Endodermal cell (in vitro differentiated cells): ENCODE measurements around the gene LYPD3. TPM values are rescaled to one million over a fixed set of nuclear protein-coding genes. Genes with fewer than 3 reads are reported as not detected.

ENCODE experiments used
- DNase-seq: peaks from one replicate; pipeline ENCODE4 v3.0.0-alpha.2; 2017
- H3K27ac ChIP-seq: 2 replicates; pipeline ENCODE4 v1.5.1; 2013; ENCODE audit warnings: mild to moderate bottlenecking, low read depth, low read length, moderate library complexity
- H3K27me3 ChIP-seq: 2 replicates; pipeline ENCODE4 v1.6.1; 2013; ENCODE audit warnings: mild to moderate bottlenecking, low read length, moderate library complexity; ENCODE audit not compliant: insufficient read depth, control insufficient read depth, poor library complexity, severe bottlenecking
- H3K36me3 ChIP-seq: 2 replicates; pipeline ENCODE4 v1.7.0; 2013; ENCODE audit warnings: mild to moderate bottlenecking, low read length, moderate library complexity; ENCODE audit not compliant: control insufficient read depth, insufficient read depth
- H3K4me1 ChIP-seq: one replicate; pipeline ENCODE4 v1.7.0; 2013; ENCODE audit warnings: low read length; ENCODE audit not compliant: control insufficient read depth, insufficient read depth
- H3K4me3 ChIP-seq: 2 replicates; pipeline ENCODE4 v1.5.1; 2013; ENCODE audit warnings: mild to moderate bottlenecking, low read length, moderate library complexity
- H3K9ac ChIP-seq: 2 replicates; pipeline ENCODE4 v1.6.1; 2013; ENCODE audit warnings: mild to moderate bottlenecking, low read length, moderate library complexity; ENCODE audit not compliant: poor library complexity, severe bottlenecking; ENCODE audit errors: extremely low read depth
- H3K9me3 ChIP-seq: 2 replicates; pipeline ENCODE4 v1.6.1; 2013; ENCODE audit warnings: mild to moderate bottlenecking, low read length, moderate library complexity; ENCODE audit not compliant: control insufficient read depth
- H3K27ac Mint-ChIP-seq: 2 replicates; pipeline ENCODE4 v1.8.0; 2020; ENCODE audit warnings: mixed read lengths
- H3K27me3 Mint-ChIP-seq: 2 replicates; pipeline ENCODE4 v1.8.0; 2021; ENCODE audit warnings: mild to moderate bottlenecking, mixed read lengths; ENCODE audit not compliant: insufficient read depth
- H3K36me3 Mint-ChIP-seq: 2 replicates; pipeline ENCODE4 v1.8.0; 2020; ENCODE audit warnings: low read depth, mixed read lengths
- H3K4me1 Mint-ChIP-seq: 2 replicates; pipeline ENCODE4 v1.8.0; 2020; ENCODE audit warnings: mixed read lengths
- H3K4me3 Mint-ChIP-seq: 2 replicates; pipeline ENCODE4 v1.8.0; 2020; ENCODE audit warnings: mild to moderate bottlenecking, moderate library complexity, mixed read lengths
- H3K9me3 Mint-ChIP-seq: 2 replicates; pipeline ENCODE4 v1.8.0; 2020; ENCODE audit warnings: mild to moderate bottlenecking, mixed read lengths
- WGBS, 2 experiments: methylation state at CpG; one replicate each; pipeline versions ENCODE4 v1.1.5 to v1.1.7; 2013; ENCODE audit warnings: missing lambda C conversion rate in 2 of 2, mixed read lengths in 1 of 2; ENCODE audit not compliant: insufficient coverage in 1 of 2, insufficient read length in 1 of 2; 5-methylcytosine and 5-hydroxymethylcytosine counted together
- total RNA-seq, 2 donors: library from RNA; stranded (reverse); fragmentation: NEBNext Ultra II Directional in 1 of 2; extraction: Animal tissue kit (Norgen Biotek cat#: 25700) in 1 of 2; gene quantifications; 2 replicates in 1 of 2; 3 replicates in 1 of 2; pipeline ENCODE4 v1.2.1, GENCODE V29; 2021
- TF ChIP-seq, protein P1 (sequence below): fragments of 200-600 bp; sonication (generic); conservative IDR thresholded peaks from 2 replicates; pipeline ENCODE4 v1.5.0; 2021; ENCODE audit warnings: antibody characterized with exemption, mild to moderate bottlenecking

Gene LYPD3
- total RNA-seq, 2 donors from 2014 or later, result 0.33 to 0.51 TPM

DNA sequence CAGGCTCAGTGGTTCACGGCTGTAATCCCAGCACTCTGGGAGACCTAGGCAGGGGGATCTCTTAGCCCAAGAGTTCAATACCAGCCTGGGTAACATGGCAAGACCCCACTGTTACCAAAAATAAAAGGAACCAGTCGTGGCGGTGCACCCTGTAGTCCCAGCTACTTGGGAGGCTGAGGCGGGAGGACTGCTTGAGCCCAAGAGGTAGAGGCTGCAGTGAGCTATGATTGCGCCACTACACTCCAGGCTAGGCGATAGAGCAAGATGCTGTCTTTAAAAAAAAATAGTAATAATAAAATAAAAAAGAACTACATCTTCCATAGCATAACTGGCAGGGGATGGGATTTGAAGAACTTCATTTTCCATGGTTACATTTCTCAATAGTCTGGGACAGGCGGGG is 3.0 kb downstream of the LYPD3 start:
- H3K4me1 Mint-ChIP-seq, result no peaks in the 10 kb centered on the region
- no peak for DNase-seq
- H3K4me3 ChIP-seq, result no peak overlapping the region
- WGBS, 2 experiments, result 83 to 92% methylated on average over 5 of the region's 7 CpGs
- H3K9me3 ChIP-seq, result no peaks in the 10 kb centered on the region
- H3K27me3 ChIP-seq, result peaks cover 37% of the 10 kb centered on the region
- no peak overlapping the region for H3K4me3 Mint-ChIP-seq
- TF ChIP-seq, protein P1, sequence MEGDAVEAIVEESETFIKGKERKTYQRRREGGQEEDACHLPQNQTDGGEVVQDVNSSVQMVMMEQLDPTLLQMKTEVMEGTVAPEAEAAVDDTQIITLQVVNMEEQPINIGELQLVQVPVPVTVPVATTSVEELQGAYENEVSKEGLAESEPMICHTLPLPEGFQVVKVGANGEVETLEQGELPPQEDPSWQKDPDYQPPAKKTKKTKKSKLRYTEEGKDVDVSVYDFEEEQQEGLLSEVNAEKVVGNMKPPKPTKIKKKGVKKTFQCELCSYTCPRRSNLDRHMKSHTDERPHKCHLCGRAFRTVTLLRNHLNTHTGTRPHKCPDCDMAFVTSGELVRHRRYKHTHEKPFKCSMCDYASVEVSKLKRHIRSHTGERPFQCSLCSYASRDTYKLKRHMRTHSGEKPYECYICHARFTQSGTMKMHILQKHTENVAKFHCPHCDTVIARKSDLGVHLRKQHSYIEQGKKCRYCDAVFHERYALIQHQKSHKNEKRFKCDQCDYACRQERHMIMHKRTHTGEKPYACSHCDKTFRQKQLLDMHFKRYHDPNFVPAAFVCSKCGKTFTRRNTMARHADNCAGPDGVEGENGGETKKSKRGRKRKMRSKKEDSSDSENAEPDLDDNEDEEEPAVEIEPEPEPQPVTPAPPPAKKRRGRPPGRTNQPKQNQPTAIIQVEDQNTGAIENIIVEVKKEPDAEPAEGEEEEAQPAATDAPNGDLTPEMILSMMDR, result no peak
- H3K27ac Mint-ChIP-seq, result no peak overlapping the region
- H3K27me3 Mint-ChIP-seq, result peaks cover 68% of the 10 kb centered on the region
- no peak overlapping the region for H3K27ac ChIP-seq
- H3K36me3 ChIP-seq, result no peaks in the 10 kb centered on the region
- peaks cover 19% of the 10 kb centered on the region for H3K9me3 Mint-ChIP-seq
- H3K4me1 ChIP-seq, result no peaks in the 10 kb centered on the region
- H3K9ac ChIP-seq, result no peak overlapping the region
- H3K36me3 Mint-ChIP-seq, result no peaks in the 10 kb centered on the region

DNA sequence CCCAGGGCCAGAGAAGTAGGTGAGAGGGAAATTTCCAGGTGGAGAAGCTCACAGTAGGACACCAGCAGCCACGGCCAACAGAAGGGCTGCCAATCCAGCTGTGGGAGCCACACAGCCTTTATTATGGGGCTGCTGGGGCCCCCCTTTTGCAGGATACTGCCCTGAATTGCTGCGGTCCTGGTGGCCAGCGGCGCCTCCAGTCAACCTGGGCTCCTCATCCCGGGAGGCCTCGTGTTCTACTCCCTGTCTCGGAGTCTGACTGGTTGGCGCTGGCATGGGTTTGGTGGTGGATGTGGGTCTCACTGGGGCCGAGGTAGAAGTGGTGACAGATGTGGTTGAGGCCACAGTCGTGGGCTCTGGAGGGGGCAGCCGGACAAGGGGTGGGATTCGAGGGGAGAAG is 4.1 kb downstream of the LYPD3 start:
- H3K4me1 Mint-ChIP-seq, result no peaks in the 10 kb centered on the region
- no peaks in the 10 kb centered on the region for H3K9me3 ChIP-seq
- no peak overlapping the region for H3K9ac ChIP-seq
- H3K27ac Mint-ChIP-seq, result no peak overlapping the region
- TF ChIP-seq, protein P1, result no peak
- peaks cover 65% of the 10 kb centered on the region for H3K27me3 Mint-ChIP-seq
- no peaks in the 10 kb centered on the region for H3K36me3 Mint-ChIP-seq
- H3K27ac ChIP-seq, result no peak overlapping the region
- H3K27me3 ChIP-seq, result peaks cover 37% of the 10 kb centered on the region
- H3K4me3 ChIP-seq, result no peak overlapping the region
- H3K4me3 Mint-ChIP-seq, result no peak overlapping the region
- H3K4me1 ChIP-seq, result no peaks in the 10 kb centered on the region
- WGBS, 2 experiments, result 88 to 93% methylated on average over 3 to 12 of the region's 12 CpGs
- H3K9me3 Mint-ChIP-seq, result peaks cover 19% of the 10 kb centered on the region
- no peak for DNase-seq
- H3K36me3 ChIP-seq, result no peaks in the 10 kb centered on the region

DNA sequence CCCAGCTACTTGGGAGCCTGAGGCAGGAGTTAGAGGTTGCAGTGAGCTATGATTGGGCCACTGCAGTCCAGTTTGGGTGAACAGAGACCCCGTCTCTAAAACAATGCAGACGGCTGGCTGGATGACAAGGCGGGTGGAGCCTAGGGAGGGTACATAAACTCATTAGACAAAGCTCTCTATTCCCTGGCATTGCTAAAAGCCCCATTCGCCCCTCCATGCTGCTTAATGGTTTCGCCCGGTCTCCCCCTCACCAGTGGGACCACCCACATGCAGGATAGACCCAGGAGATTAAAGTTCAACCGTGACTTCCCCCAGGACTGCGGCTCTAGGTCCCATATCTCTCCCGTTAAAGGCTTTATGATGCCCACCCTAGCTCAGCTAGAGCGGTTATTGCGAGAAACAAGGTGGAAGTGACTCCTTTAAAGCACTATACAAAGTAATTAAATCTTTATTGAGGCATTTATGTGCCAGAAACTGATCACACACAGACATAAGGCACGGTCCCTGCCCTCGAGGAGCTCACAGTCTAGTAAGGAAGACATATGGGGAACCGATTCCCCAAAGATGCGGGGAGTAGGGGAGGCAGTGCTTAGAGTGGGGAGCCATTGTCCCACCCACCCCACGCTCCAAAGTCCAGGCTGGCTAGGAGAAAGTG is 4.9 kb downstream of the LYPD3 start:
- Mint-ChIP-seq H3K4me3 (no peak overlapping the region), H3K27ac (no peak overlapping the region), H3K36me3 (no peaks in the 10 kb centered on the region), H3K9me3 (peaks cover 18% of the 10 kb centered on the region), H3K27me3 (peaks cover 61% of the 10 kb centered on the region), H3K4me1 (no peaks in the 10 kb centered on the region)
- DNase-seq, result no peak
- Histone ChIP-seq H3K4me3 (no peak overlapping the region), H3K9ac (no peak overlapping the region), H3K27ac (no peak overlapping the region), H3K9me3 (no peaks in the 10 kb centered on the region), H3K4me1 (no peaks in the 10 kb centered on the region), H3K36me3 (no peaks in the 10 kb centered on the region), H3K27me3 (peaks cover 29% of the 10 kb centered on the region)
- TF ChIP-seq, protein P1, result no peak
- WGBS, 2 experiments, result 87 to 89% methylated on average over 7 to 16 of the region's 16 CpGs
